ENCODE measurements around the gene AMPD3.
A peak's percentile ranks its signal among the peaks of the same experiment; 100 is the strongest.

AMPD3 gene

GRCh38 chr11:10439351-10439750 is 15.7 kb upstream of the AMPD3 start:
- no peak for DNase-seq

GRCh38 chr11:10439924-10440323 is 15.1 kb upstream of the AMPD3 start:
- no peak for DNase-seq

GRCh38 chr11:10440401-10440800 is 14.7 kb upstream of the AMPD3 start:
- no peak for DNase-seq

- DNase-seq: no peak
Observed at GRCh38 chr11:10441091-10441490, 14.0 kb upstream of the AMPD3 start.

- peak; percentile 77 for DNase-seq
Observed at GRCh38 chr11:10441652-10442503, 13.2 kb upstream of the AMPD3 start.

- DNase-seq: no peak
Observed at GRCh38 chr11:10443152-10443551, 11.9 kb upstream of the AMPD3 start.

- no peak for DNase-seq
Observed at GRCh38 chr11:10443721-10444235, 11.3 kb upstream of the AMPD3 start.

- peak; percentile 82 for DNase-seq
Observed at GRCh38 chr11:10444725-10445315, 10.2 kb upstream of the AMPD3 start.

GRCh38 chr11:10447445-10447844 is 7.6 kb upstream of the AMPD3 start:
- no peak for DNase-seq

GRCh38 chr11:10450462-10451425 is 4.3 kb upstream of the AMPD3 start:
- DNase-seq: peak; percentile 60

GRCh38 chr11:10451426-10452116 is 3.5 kb upstream of the AMPD3 start:
- no peak for DNase-seq

GRCh38 chr11:10452211-10452767 is 2.8 kb upstream of the AMPD3 start:
- DNase-seq: peak; percentile 40

GRCh38 chr11:10453261-10453660 is 1.8 kb upstream of the AMPD3 start:
- DNase-seq: no peak

GRCh38 chr11:10455637-10456487 is 798 bp downstream of the AMPD3 start:
- DNase-seq: peak; percentile 97

- DNase-seq: peak; percentile 84
Observed at GRCh38 chr11:10456519-10456918, 1.5 kb downstream of the AMPD3 start.

GRCh38 chr11:10457901-10458300 is 2.8 kb downstream of the AMPD3 start:
- no peak for DNase-seq

- DNase-seq: peak; percentile 72
Observed at GRCh38 chr11:10459029-10459970, 4.2 kb downstream of the AMPD3 start.

- DNase-seq: no peak
Observed at GRCh38 chr11:10460611-10461275, 5.7 kb downstream of the AMPD3 start.

- no peak for DNase-seq
Observed at GRCh38 chr11:10461276-10461790, 6.3 kb downstream of the AMPD3 start.

Measured in hematopoietic multipotent progenitor cell treated with erythropoietin and hydrocortisone succinate and interleukin-3 and kit ligand, for 6 days (in vitro differentiated cells).